IMR-90 (cell line): ENCODE data around the gene MSANTD1.

ENCODE experiments used
- CTCF ChIP-seq: conservative IDR thresholded peaks from 2 replicates; pipeline ENCODE4 v1.5.1; 2012; ENCODE audit warnings: mild to moderate bottlenecking, low read depth, low read length, improper control_type of control experiment
- POLR2A ChIP-seq: IDR thresholded peaks from 2 replicates; pipeline ENCODE4 v1.6.1; 2012; ENCODE audit warnings: mild to moderate bottlenecking, low read depth, low read length

- TF ChIP-seq CTCF (no peak), POLR2A (no peak)
Measured at GRCh38 chr4:3228881-3229280, 20.1 kb upstream of the MSANTD1 start.
